ENCODE data around the gene SCUBE1.

The SCUBE1 gene

GRCh38 chr22:43267981-43268660, 75.1 kb downstream of the SCUBE1 start:
- Histone ChIP-seq H3K27ac (replicated peaks; ENCODE audit: low read length) (no peak overlapping the region), H3K36me3 (replicated peaks in 1 of 2; ENCODE audit: control insufficient read depth in 2 of 2, insufficient read depth in 2 of 2, low read length in 2 of 2) (peaks cover 0 to 10% of the 10 kb centered on the region in 2 donors), H4K91ac (ENCODE audit: low read depth, low read length, poor library complexity) (no peak overlapping the region), H3K27me3 (ENCODE audit: control insufficient read depth in 3 of 3, insufficient read depth in 3 of 3, low read depth in 1 of 3, low read length in 3 of 3) (peaks cover 0 to 84% (median 0%) of the 10 kb centered on the region in 3 experiments), H3K14ac (ENCODE audit: low read length) (no peak overlapping the region), H2AK5ac (ENCODE audit: low read depth, low read length) (no peak overlapping the region), H2BK15ac (ENCODE audit: low read length) (no peak overlapping the region), H3K79me1 (ENCODE audit: low read depth, low read length) (peaks cover 19% of the 10 kb centered on the region), H2BK12ac (ENCODE audit: low read length) (no peak overlapping the region), H2BK5ac (ENCODE audit: low read length) (no peak overlapping the region), H3K18ac (ENCODE audit: low read length) (no peak overlapping the region), H4K8ac (ENCODE audit: low read depth, low read length) (no peak overlapping the region), H3K4me2 (ENCODE audit: insufficient read depth, low read length, poor library complexity, severe bottlenecking) (no peak overlapping the region), H2AFZ (ENCODE audit: low read length) (no peak overlapping the region), H3K4ac (ENCODE audit: low read length) (no peak overlapping the region), H3K9ac (ENCODE audit: low read depth, low read length, poor library complexity) (no peak overlapping the region), H3K4me1 (ENCODE audit: control insufficient read depth in 2 of 2, insufficient read depth in 1 of 2, low read depth in 1 of 2, low read length in 2 of 2) (peaks cover 18 to 30% of the 10 kb centered on the region in 2 donors), H3K9me3 (replicated peaks in 1 of 2; ENCODE audit: control insufficient read depth in 2 of 2, insufficient read depth in 1 of 2, low read depth in 1 of 2, low read length in 2 of 2) (peaks cover 0 to 4% of the 10 kb centered on the region in 2 donors), H3K4me3 (ENCODE audit: low read length in 2 of 2) (peak overlapping the region in 1 of 2 donors; percentile 1), H2BK120ac (ENCODE audit: low read depth, low read length) (no peak overlapping the region), H3K23ac (ENCODE audit: low read depth, low read length, poor library complexity) (no peak overlapping the region)
- DNase-seq (ENCODE audit: low spot score), result no peak
- WGBS, 2 donors (ENCODE audit: extremely low coverage in 2 of 2, insufficient read length in 2 of 2, insufficient replicate concordance in 1 of 2), result no CpG with 5 or more reads among the region's 13 CpGs

GRCh38 chr22:43267332-43267980, 75.7 kb downstream of the SCUBE1 start:
- H3K4me1 ChIP-seq (ENCODE audit: control insufficient read depth in 2 of 2, insufficient read depth in 1 of 2, low read depth in 1 of 2, low read length in 2 of 2), result peaks cover 18 to 32% of the 10 kb centered on the region in 2 donors
- no peak overlapping the region for H2AK5ac ChIP-seq (ENCODE audit: low read depth, low read length)
- peaks cover 14% of the 10 kb centered on the region for H3K79me1 ChIP-seq (ENCODE audit: low read depth, low read length)
- H3K14ac ChIP-seq (ENCODE audit: low read length), result no peak overlapping the region
- no peak overlapping the region for H2BK12ac ChIP-seq (ENCODE audit: low read length)
- H3K18ac ChIP-seq (ENCODE audit: low read length), result no peak overlapping the region
- H3K9ac ChIP-seq (ENCODE audit: low read depth, low read length, poor library complexity), result no peak overlapping the region
- no peak overlapping the region for H2BK120ac ChIP-seq (ENCODE audit: low read depth, low read length)
- no peak for DNase-seq (ENCODE audit: low spot score)
- H2BK15ac ChIP-seq (ENCODE audit: low read length), result no peak overlapping the region
- H3K4me3 ChIP-seq (ENCODE audit: low read length in 2 of 2), result no peak overlapping the region
- H3K4ac ChIP-seq (ENCODE audit: low read length), result no peak overlapping the region
- peaks cover 0 to 4% of the 10 kb centered on the region in 2 donors for H3K9me3 ChIP-seq (replicated peaks in 1 of 2; ENCODE audit: control insufficient read depth in 2 of 2, insufficient read depth in 1 of 2, low read depth in 1 of 2, low read length in 2 of 2)
- no peak overlapping the region for H4K8ac ChIP-seq (ENCODE audit: low read depth, low read length)
- H3K36me3 ChIP-seq (replicated peaks in 1 of 2; ENCODE audit: control insufficient read depth in 2 of 2, insufficient read depth in 2 of 2, low read length in 2 of 2), result peaks cover 0 to 13% of the 10 kb centered on the region in 2 donors
- no peak overlapping the region for H4K91ac ChIP-seq (ENCODE audit: low read depth, low read length, poor library complexity)
- H3K4me2 ChIP-seq (ENCODE audit: insufficient read depth, low read length, poor library complexity, severe bottlenecking), result no peak overlapping the region
- no peak overlapping the region for H3K23ac ChIP-seq (ENCODE audit: low read depth, low read length, poor library complexity)
- no CpG with 5 or more reads among the region's 13 CpGs for WGBS, 2 donors (ENCODE audit: extremely low coverage in 2 of 2, insufficient read length in 2 of 2, insufficient replicate concordance in 1 of 2)
- H3K27ac ChIP-seq (replicated peaks; ENCODE audit: low read length), result no peak overlapping the region
- no peak overlapping the region for H2AFZ ChIP-seq (ENCODE audit: low read length)
- peaks cover 0 to 84% (median 0%) of the 10 kb centered on the region in 3 experiments for H3K27me3 ChIP-seq (ENCODE audit: control insufficient read depth in 3 of 3, insufficient read depth in 3 of 3, low read depth in 1 of 3, low read length in 3 of 3)
- H2BK5ac ChIP-seq (ENCODE audit: low read length), result no peak overlapping the region

DNA sequence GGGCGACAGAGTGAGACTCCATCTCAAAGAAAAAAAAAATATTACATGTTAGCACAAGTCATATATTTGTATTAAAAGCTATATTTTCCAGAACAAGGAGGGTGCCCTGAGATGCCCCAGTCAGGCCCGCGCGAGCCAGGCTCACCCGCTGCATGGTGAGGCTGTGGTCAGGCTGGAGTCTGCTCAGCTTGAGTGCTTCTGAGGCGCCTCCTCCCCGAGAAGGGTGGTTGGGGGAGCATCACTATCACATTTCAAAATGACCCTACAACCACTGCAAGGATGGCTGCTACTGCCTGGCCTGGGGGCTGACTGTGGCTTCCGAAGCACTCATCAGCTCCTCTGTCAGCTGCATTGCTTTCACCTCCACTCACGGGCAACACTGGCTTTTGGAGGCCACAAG, 77.1 kb downstream of the SCUBE1 start:
- peaks cover 0 to 16% of the 10 kb centered on the region in 2 donors for H3K36me3 ChIP-seq (replicated peaks in 1 of 2; ENCODE audit: control insufficient read depth in 2 of 2, insufficient read depth in 2 of 2, low read length in 2 of 2)
- no CpG with 5 or more reads among the region's 9 CpGs for WGBS, 2 donors (ENCODE audit: extremely low coverage in 2 of 2, insufficient read length in 2 of 2, insufficient replicate concordance in 1 of 2)

More for the DNA sequence above, 77.1 kb downstream of the SCUBE1 start:
- Histone ChIP-seq H3K4me3 (ENCODE audit: low read length in 2 of 2) (no peak overlapping the region), H2AK5ac (ENCODE audit: low read depth, low read length) (no peak overlapping the region), H3K23ac (ENCODE audit: low read depth, low read length, poor library complexity) (no peak overlapping the region), H3K9ac (ENCODE audit: low read depth, low read length, poor library complexity) (no peak overlapping the region), H3K27ac (replicated peaks; ENCODE audit: low read length) (no peak overlapping the region), H3K4me1 (ENCODE audit: control insufficient read depth in 2 of 2, insufficient read depth in 1 of 2, low read depth in 1 of 2, low read length in 2 of 2) (peaks cover 16 to 32% of the 10 kb centered on the region in 2 donors), H2AFZ (ENCODE audit: low read length) (no peak overlapping the region), H4K91ac (ENCODE audit: low read depth, low read length, poor library complexity) (no peak overlapping the region), H3K27me3 (ENCODE audit: control insufficient read depth in 3 of 3, insufficient read depth in 3 of 3, low read depth in 1 of 3, low read length in 3 of 3) (peaks cover 0 to 86% (median 0%) of the 10 kb centered on the region in 3 experiments), H3K4me2 (ENCODE audit: insufficient read depth, low read length, poor library complexity, severe bottlenecking) (no peak overlapping the region), H4K8ac (ENCODE audit: low read depth, low read length) (no peak overlapping the region), H3K18ac (ENCODE audit: low read length) (no peak overlapping the region), H2BK12ac (ENCODE audit: low read length) (no peak overlapping the region), H3K9me3 (replicated peaks in 1 of 2; ENCODE audit: control insufficient read depth in 2 of 2, insufficient read depth in 1 of 2, low read depth in 1 of 2, low read length in 2 of 2) (peaks cover 0 to 4% of the 10 kb centered on the region in 2 donors), H2BK120ac (ENCODE audit: low read depth, low read length) (no peak overlapping the region), H3K14ac (ENCODE audit: low read length) (peak overlapping the region; percentile 32), H2BK5ac (ENCODE audit: low read length) (no peak overlapping the region), H3K79me1 (ENCODE audit: low read depth, low read length) (peaks cover 6% of the 10 kb centered on the region), H3K4ac (ENCODE audit: low read length) (no peak overlapping the region), H2BK15ac (ENCODE audit: low read length) (no peak overlapping the region)
- no peak for DNase-seq (ENCODE audit: low spot score)

Data from neuronal stem cell (in vitro differentiated cells).